ENCODE measurements around the gene CMTM4.

Gene CMTM4

DNA sequence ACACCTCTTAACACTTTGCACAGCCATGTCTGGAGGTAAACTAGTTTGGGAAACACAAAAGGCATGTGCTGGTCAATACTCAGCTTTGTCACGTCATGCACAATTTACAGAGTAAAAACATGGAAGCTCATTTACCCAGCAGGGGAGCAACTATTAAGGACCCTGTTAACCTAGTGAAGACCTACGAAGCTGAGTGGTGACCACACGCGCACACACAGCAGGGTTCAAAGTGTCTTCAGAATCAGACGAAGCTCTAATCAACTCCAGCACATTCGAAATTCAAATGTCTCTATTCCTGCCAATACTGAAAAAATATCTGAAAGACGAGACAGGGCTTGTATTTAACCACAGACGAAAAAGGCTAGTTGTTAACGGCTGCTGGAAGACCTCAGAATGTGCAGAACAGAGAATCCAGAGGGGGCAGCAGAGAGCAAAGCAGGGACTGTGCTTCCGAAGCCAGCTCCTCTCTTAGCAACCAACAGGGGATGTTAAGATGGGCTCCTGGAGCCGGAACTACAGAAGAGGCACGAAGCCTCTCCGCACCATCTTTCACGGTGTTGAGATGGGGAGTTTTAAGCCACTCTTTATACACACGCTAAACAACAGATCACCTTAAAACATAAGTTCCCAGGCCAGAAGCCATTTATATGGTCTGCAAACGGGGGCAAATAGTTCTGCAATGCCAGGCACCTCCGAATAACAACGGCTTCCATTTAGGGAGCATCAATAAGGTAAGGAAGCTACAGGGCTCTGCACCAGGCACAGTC is 45.7 kb downstream of the CMTM4 start:
- Histone ChIP-seq H3K79me2 (ENCODE audit: insufficient read depth, low read length) (no peaks in the 10 kb centered on the region), H3K9me3 (ENCODE audit: insufficient read depth, low read length) (no peaks in the 10 kb centered on the region), H3K9me2 (replicated peaks; ENCODE audit: insufficient read depth, low read length) (no peaks in the 10 kb centered on the region), H3K27ac (ENCODE audit: low read depth, low read length) (no peak overlapping the region), H3K9ac (ENCODE audit: low read length) (no peak overlapping the region), H3K36me3 (ENCODE audit: low read length) (no peaks in the 10 kb centered on the region), H3K27me3 (ENCODE audit: low read length) (no peaks in the 10 kb centered on the region), H4K20me1 (ENCODE audit: low read depth, low read length) (no peaks in the 10 kb centered on the region), H3K4me3 (ENCODE audit: insufficient read depth, low read length, poor library complexity, severe bottlenecking) (no peak overlapping the region), H3K4me2 (ENCODE audit: low read depth, low read length, poor library complexity, severe bottlenecking) (peak overlapping the region; percentile 25), H2AFZ (ENCODE audit: low read depth, low read length, severe bottlenecking) (peak overlapping the region; percentile 60), H3F3A (ENCODE audit: insufficient read depth) (no peaks in the 10 kb centered on the region)
- TF ChIP-seq, protein P1, sequence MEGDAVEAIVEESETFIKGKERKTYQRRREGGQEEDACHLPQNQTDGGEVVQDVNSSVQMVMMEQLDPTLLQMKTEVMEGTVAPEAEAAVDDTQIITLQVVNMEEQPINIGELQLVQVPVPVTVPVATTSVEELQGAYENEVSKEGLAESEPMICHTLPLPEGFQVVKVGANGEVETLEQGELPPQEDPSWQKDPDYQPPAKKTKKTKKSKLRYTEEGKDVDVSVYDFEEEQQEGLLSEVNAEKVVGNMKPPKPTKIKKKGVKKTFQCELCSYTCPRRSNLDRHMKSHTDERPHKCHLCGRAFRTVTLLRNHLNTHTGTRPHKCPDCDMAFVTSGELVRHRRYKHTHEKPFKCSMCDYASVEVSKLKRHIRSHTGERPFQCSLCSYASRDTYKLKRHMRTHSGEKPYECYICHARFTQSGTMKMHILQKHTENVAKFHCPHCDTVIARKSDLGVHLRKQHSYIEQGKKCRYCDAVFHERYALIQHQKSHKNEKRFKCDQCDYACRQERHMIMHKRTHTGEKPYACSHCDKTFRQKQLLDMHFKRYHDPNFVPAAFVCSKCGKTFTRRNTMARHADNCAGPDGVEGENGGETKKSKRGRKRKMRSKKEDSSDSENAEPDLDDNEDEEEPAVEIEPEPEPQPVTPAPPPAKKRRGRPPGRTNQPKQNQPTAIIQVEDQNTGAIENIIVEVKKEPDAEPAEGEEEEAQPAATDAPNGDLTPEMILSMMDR (IDR thresholded peaks at IDR 0.05; ENCODE audit: insufficient read depth, low read length, poor library complexity, severe bottlenecking): peak; percentile 92
- TF ChIP-seq EZH2phosphoT487 (conservative IDR thresholded peaks at IDR 0.05; ENCODE audit: low read length): no peak

DNA sequence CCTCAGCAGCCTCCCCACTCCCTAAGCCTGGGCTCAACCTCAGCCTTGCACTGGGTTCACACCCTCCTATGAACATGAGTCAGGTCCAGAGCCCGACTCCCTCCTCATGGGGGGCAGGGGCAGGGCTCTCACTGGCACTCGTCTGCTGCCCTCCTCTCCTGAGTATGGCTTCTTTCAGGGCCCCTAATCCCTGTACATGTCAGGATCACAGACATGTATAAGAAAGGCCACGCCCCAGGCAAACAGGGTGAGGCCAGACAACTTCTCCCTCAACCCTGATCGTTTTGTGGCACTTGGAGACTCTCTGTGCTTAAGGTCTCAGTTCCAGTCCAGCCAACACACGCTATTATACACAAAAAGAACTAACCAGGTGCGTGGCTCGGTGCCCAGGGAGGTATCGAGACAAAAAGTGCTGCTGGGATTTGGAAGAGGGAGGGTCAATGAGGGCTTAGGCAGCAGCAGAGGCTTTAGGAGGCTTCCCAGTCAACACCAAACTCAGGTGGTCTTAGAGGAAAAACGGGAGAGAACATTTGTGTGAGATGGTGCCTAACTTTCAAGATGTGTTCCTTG is 46.8 kb downstream of the CMTM4 start:
- Histone ChIP-seq H3K9me2 (replicated peaks; ENCODE audit: insufficient read depth, low read length) (no peaks in the 10 kb centered on the region), H3K27me3 (ENCODE audit: low read length) (no peaks in the 10 kb centered on the region), H3K79me2 (ENCODE audit: insufficient read depth, low read length) (no peaks in the 10 kb centered on the region), H2AFZ (ENCODE audit: low read depth, low read length, severe bottlenecking) (no peak overlapping the region), H3K9me3 (ENCODE audit: insufficient read depth, low read length) (no peaks in the 10 kb centered on the region), H4K20me1 (ENCODE audit: low read depth, low read length) (no peaks in the 10 kb centered on the region), H3K4me3 (ENCODE audit: insufficient read depth, low read length, poor library complexity, severe bottlenecking) (no peak overlapping the region), H3K27ac (ENCODE audit: low read depth, low read length) (no peak overlapping the region), H3K4me2 (ENCODE audit: low read depth, low read length, poor library complexity, severe bottlenecking) (no peak overlapping the region), H3K9ac (ENCODE audit: low read length) (no peak overlapping the region), H3K36me3 (ENCODE audit: low read length) (no peaks in the 10 kb centered on the region), H3F3A (ENCODE audit: insufficient read depth) (no peaks in the 10 kb centered on the region)
- TF ChIP-seq, protein P1 (IDR thresholded peaks at IDR 0.05; ENCODE audit: insufficient read depth, low read length, poor library complexity, severe bottlenecking): no peak
- TF ChIP-seq EZH2phosphoT487 (conservative IDR thresholded peaks at IDR 0.05; ENCODE audit: low read length): no peak

DNA sequence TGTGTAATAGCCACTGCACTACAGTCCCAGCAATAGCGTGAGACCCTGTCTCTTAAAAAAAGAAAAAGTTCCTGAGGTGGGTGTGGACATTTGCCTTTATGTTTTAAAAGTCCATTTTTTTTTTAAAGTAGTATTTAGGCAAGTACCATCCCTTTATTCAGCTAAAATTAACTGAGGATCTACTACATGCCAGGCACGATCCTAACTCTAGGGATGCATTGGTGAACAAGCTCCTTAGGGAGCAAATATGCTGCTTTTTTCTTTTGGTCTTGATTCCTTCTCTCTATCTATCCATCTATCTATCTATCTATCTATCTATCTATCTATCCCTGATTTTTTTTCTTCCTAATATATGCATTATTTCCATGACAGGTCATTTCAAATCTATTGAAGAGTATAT is 47.4 kb downstream of the CMTM4 start:
- no peak for TF ChIP-seq EZH2phosphoT487 (conservative IDR thresholded peaks at IDR 0.05; ENCODE audit: low read length)
- TF ChIP-seq, protein P1 (IDR thresholded peaks at IDR 0.05; ENCODE audit: insufficient read depth, low read length, poor library complexity, severe bottlenecking): no peak
- H3K9me2 ChIP-seq (replicated peaks; ENCODE audit: insufficient read depth, low read length): no peaks in the 10 kb centered on the region
- no peak overlapping the region for H3K27ac ChIP-seq (ENCODE audit: low read depth, low read length)
- no peak overlapping the region for H3K4me2 ChIP-seq (ENCODE audit: low read depth, low read length, poor library complexity, severe bottlenecking)
- H3K9ac ChIP-seq (ENCODE audit: low read length): no peak overlapping the region
- no peak overlapping the region for H3K4me3 ChIP-seq (ENCODE audit: insufficient read depth, low read length, poor library complexity, severe bottlenecking)
- H3F3A ChIP-seq (ENCODE audit: insufficient read depth): no peaks in the 10 kb centered on the region
- no peak overlapping the region for H2AFZ ChIP-seq (ENCODE audit: low read depth, low read length, severe bottlenecking)
- H3K36me3 ChIP-seq (ENCODE audit: low read length): no peaks in the 10 kb centered on the region
- H3K9me3 ChIP-seq (ENCODE audit: insufficient read depth, low read length): no peaks in the 10 kb centered on the region
- no peaks in the 10 kb centered on the region for H3K27me3 ChIP-seq (ENCODE audit: low read length)
- no peaks in the 10 kb centered on the region for H4K20me1 ChIP-seq (ENCODE audit: low read depth, low read length)
- H3K79me2 ChIP-seq (ENCODE audit: insufficient read depth, low read length): no peaks in the 10 kb centered on the region

Data from SU-DHL-6 (cell line).